GM21737 (cell line): ENCODE measurements around the gene IRX5.

Experiments
- ATAC-seq: cut with Tn5 transposase; IDR thresholded peaks from one replicate; pipeline ENCODE4 v1.9.1; 2021; ENCODE audit warnings: mild to moderate bottlenecking, moderate library complexity; ENCODE audit not compliant: unreplicated experiment

The IRX5 gene

DNA sequence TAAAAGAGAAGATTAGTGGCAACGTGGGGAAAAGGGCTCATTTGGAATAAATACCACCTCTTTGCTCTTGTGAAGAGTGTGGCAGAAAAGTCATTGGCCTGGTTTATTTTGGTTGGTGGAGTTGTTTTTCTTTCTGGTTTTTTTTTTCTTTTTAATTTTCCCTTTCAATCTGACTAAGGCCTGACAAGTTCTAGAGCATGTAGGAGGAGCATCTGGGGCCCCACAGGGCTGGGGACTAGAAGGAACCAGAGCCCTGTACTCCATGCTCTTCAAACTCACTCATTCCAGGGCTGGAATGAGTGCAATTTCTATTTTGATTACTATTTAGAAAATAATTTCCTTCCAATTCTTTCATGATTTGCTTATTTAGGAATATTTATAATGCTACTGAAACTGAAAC lies 13.3 kb downstream of the IRX5 start:
- ATAC-seq: no peak

DNA sequence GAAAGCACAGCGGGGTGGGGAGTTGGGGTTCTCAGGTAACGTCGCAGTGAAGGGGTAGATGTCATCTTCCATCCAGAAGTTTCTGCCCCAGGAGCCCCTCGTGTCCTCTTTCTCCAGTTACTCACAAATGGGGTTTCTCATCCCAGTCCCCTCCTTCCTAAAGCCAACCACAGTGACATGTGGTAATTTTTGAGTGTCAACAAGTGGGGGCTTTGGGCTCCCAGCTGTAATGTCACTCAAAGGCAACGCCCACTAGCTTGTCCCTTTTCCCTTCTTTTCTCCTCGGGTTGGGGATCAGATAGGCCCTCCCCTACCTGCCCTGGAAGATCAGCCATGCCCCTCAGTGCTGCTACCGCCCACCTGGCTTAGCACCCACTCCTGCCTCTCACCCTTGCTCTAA lies 14.4 kb downstream of the IRX5 start:
- ATAC-seq: no peak

DNA sequence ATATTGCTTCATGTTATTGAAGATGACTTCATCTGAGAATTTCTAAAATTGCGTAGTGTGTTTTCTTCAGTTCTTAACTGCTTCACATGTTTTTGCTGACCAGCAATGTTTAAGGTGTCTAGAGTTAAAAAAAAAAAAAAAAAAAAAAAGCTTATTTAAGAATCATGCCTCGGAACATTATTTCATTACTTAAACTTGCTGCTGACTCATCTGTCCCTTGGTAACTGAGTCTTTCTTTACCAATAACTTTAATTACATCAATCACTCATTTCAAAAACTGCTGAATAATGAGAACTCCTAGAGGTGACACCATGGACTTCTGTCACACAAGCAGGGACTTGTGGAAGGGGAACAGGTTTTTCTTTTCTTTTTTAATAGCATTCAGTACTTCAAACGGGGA lies 16.2 kb downstream of the IRX5 start:
- ATAC-seq: no peak

DNA sequence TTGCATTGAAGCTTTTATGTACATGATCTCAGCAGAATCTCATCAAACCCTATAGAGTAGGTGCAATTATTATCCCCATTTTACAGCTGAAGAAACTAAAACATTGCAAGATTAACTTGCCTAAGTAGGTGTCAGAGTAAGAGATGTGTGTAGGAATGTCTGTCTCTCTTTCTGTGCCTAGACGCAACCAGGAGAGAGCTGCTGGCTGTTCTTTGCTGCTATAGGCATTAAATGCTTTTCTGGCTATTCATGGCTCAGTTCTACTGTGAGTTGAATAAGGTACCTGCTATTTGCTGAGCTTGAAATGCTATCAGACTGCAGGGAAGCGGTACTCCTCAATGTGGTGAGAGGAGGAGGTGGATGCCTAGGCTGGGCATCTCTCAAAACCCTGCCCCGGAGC lies 17.0 kb downstream of the IRX5 start:
- no peak for ATAC-seq

DNA sequence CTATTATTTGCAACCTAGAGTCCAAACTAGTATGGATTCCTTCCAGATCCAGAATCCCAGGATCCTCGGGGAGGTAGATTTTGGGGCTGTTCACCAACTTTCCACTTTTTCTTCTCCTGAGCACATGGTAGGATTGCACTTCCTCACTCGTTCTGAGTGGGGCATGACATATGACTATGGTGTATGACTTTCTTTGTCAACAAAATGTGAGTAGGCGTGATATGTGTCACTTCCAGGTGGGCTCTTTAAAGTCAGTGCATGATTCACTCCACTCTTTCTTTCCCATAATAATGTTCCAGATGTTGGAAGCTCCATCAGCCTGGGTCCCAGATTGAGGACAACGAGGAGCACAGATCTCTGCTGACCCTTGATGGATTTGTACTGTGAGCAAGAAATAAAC lies 21.5 kb downstream of the IRX5 start:
- no peak for ATAC-seq

DNA sequence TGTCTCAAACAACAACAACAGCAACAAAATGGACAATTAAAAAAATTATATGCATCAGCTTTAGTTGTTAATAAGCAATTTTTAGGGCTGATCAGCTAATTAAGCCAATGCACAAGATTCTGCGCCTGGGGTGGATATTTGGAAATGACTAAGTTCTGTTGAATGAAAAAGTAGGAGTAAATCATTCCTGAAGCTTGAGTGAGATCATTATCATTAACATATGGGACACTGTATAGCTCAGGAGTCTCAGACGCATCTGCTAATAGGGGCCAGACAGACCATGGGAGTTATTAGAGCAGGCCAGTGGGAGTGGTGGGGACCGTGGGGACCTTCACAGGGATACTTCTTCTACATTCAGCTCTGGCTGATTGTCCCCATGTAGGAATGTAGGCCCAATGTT lies 22.8 kb downstream of the IRX5 start:
- ATAC-seq: no peak

DNA sequence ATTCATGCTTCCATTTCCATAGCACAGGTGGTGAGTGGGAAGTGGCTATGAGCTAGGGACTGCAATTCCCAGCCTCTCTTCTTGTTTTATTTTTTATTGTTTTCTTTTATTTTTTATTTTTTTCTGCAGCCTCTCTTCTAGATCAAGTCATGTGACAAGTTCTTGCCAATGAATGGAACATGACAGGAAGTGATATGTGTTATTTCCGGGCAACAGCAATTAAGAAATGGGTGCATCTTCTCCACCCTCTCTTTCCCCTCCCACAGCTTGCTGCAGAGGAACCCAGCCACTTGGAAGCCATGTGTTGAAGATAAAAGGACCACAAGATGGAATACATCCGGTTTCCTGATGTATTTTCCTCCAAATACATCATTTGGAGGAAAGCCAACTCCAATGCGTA lies 23.6 kb downstream of the IRX5 start:
- ATAC-seq: no peak

DNA sequence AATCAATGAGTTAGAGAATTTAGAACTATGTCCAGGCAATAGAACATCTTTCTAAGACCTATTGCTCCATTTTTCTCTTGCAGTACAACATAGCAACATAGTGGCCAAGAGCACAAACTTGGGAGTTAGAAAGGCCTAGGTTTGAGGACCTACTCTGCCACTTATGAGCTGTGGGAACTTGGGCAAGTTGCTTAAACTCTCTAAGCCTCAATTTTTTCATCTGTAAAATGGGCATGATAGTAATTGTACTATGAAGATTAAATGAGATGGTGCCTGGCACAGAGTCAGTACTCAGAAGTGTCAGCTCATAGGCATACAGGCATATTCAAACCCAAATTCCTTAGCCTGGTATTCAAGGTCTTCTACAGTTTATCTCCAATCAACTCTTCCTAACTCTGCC lies 25.1 kb downstream of the IRX5 start:
- no peak for ATAC-seq

DNA sequence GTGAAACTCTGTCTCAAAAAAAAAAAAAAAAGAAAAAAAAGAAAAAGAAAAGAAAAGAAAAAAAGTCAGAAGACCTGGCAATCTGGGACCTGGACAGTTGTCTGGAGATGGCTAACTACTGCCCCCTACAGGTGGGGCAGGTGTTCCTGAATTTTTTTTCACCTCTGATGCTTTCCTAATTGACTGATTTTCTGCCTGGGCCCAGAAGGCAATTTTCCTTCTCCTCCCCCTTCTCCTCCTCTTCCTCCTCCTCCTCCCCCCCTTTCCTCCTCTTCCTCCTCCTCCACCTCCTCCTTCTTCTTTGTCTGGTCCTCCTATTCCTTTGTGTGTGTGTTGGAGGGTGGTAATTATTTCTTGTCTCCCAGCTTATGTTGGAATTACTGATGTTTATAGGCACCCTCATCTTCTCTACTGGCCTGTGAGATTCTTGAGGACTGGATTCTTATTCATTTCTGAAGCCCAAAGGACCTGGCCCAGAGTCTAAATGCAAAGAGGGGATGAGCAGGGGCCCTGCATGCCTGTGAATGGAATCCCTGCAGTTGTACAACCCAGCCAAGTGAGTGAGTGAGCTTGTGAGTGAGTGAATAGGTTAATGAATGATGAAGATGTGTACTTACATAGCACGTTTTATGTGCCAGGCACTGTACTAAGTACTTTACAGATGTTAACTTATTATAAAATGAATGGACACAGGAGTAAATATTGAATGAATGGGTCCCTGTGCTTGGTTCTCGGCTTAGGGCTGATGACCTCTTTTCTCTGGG lies 26.9 kb downstream of the IRX5 start:
- ATAC-seq: no peak

DNA sequence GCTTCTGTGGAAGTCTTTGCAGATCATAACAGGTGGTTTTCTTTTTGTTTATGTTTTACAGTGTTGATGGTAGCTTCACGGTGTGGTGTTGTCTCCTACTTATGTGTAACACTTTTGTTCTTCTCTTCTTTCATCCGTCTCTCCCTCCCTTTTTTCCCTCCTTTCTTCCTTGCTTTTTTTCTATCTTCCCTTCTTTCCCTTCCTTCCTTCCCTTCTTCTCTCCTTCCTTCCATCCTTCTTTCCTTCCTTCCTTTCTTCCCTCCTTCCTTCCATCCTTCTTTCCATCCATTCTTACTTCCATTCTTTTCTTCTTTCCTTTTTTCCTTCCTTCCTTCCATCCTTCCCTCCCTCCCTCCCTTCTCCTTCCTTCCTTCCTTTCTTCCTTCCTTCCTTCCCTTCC lies 31.4 kb downstream of the IRX5 start:
- no peak for ATAC-seq

DNA sequence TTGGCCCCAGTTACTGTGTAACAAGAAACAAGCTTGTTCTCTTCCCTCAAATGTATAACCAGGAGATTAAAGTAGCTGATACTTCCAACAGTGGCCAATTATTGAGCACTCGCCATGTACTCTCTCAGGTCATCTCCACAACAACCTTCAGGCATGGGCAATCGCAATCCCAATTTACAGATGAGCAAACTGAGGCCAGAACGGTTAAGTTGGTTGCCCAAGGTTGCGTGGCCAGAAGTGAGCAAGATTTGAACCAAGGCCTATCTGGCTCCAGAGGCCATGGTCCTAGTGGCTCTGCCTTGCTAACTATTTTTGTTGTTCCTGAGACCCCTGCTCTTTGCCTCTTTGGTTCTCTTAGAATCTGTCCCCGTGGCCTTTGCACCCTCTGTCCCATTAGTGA lies 33.6 kb downstream of the IRX5 start:
- ATAC-seq: no peak

DNA sequence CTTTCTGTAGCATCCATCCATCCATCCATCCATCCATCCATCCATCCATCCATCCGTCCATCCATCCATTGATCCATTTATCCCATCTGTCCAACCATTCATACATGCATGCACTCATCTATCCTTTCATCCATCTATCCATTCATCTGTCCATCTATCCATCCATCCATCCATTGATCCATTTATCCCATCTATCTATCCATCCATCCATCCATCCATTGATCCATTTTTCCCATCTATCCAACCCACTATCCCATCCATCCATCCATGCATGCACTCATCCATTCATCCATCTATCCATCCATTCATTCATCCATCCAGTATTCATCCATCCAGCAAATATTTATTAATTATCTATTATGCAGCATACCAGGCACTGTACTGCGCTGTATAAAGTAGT lies 34.8 kb downstream of the IRX5 start:
- no peak for ATAC-seq

DNA sequence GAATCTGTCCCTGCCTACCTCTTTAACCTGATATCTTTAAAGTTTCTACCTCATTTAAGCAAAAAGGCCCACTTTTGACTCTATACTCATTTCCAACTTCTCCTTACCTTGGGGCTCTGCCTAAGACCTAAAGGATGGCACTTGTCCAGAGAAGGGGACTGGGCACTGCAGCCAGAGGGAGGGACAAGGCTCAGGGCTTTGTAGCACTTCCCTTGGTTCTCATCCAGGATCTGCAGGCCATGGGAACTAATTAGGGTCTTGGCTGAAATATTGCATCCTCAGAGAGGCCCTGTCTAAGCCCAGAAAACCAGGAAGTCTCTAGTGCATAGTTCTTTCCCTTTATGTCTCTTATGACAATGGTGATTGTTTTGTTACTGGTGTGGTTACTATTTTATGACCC lies 37.3 kb downstream of the IRX5 start:
- no peak for ATAC-seq

DNA sequence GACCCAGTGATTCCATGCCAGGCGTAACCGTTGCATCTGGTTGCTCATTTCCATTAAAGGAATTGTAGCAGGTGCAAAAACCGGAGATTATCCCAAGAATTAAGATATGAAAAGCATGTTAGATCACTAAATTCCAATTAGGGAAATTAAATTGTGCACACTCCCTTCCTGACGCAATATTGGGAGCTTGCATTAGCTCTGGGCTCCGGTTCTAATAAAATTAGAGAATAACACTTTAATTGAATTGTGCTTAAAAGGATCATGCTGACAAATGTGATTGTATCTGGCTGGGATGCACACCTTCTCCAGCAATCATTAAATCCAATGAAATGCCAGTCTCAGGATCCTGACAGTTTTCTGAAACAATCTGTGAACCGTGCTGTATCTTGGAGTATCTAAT lies 38.1 kb downstream of the IRX5 start:
- no peak for ATAC-seq

DNA sequence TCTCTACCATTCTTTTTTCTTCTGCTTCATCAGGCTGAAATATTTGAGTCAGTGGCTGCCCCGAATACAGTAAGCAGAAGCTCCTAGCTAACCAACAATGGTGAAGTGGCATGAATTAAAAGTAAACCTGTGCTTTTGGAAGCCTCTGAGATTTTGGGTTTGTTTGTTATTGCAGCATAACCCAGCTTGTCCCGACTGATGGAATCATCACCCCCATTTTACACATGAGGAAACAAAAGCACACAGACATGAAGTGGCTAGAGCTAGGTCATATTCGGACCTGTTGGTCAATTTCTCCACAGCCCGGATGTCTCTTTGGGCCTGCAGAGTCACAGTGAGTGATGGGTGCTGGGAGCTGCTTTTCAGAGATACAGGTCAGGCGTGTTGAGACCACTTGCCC lies 39.4 kb downstream of the IRX5 start:
- no peak for ATAC-seq

DNA sequence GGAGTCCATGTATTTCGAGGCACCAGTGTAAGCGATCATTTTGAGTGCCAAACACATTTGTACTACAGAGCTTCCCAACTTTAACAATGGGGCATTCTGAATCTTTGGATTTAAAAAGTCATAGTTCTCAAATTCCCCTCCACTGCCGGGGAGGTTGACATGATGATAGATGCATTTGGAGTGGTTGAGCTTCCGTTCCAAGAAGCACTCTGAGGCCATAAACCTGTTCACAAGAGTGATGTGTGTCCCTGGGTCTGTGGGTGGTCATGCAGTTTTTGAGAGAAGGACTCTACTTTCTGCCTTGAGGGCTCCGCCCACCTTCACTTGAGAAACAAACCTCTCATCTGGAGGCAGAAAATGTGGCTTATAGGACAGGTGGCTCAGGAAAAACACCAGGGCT lies 43.7 kb downstream of the IRX5 start:
- ATAC-seq: no peak

DNA sequence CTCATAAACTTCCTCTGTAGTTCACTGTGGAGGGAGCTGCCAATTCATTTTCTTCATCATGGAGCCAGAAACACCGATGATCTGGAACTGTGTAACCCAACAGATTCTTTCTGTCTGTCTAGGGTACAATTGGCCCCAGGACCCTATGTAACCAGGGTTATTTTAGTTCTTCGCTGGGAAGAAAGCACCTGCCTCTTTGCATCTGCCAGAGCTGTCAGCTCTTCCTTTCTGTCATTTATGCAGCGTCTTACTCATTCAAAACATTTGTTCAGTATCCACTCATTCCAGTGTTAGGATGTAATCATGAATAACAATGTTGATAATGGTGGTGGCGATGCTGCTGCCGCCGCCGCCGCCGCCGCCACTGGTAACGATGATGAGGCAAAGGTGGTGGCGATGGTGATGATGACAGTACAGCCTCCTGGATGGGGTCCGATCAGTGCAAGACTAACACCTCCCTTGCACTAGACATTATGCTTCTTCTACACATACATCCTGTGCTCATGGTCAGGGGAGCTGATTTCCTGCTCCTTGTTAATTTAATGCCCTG lies 46.1 kb downstream of the IRX5 start:
- no peak for ATAC-seq

DNA sequence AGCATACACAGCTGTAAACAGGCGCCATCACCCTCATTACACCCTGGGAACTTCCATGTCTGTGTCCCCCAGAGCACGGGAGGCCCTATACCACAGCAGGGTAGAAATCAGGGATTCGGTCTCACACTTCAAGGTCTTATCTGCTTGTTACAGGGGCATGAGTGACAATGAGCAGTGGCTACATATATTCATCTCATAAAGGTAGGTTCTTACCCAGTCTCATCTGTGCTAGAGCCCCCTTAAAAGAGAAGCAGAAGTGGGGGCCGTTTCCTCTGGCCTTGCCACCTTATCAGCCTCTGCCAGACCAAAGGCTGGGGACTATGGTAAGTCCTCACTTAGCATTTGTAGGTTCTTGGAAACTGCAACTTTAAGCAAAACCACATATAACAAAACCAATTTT lies 46.5 kb downstream of the IRX5 start:
- no peak for ATAC-seq

DNA sequence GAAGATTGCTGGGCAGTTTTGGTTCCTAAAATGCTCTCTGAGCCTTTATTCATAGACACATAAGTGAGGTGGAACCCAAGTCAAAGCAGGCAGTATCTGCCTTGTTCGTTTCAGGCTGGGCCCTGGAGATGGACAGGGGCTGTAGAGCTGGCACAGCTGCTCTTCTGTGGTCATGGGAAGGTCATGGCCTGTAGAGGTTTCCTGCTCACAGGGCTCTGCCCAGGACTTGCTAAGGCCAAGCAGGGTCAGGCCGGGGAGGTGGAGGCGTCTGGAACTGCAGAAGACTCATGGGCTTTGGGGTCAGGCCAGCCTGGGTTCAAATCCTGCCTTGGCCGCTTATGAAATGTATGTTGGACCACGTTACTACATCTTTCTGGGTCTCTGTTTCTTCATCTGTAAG lies 50.2 kb downstream of the IRX5 start:
- ATAC-seq: no peak
